ENCODE measurements around the gene PER3.
A peak's percentile ranks its signal among the peaks of the same experiment; 100 is the strongest.

GRCh38 chr1:7770997-7771822, 12.9 kb upstream of the PER3 start, which contains the start of gene VAMP3:
- peak in 1 of 5 experiments; percentile 18 for TF ChIP-seq CTCF (IDR thresholded peaks at IDR 0.05)
- TF ChIP-seq POLR2A (IDR thresholded peaks at IDR 0.05): peak in 1 of 2 donors; percentile 80
